GM23248 (cell line): Measurements from ENCODE around the gene FBN3.

Experiments used
- EZH2 ChIP-seq: fragments of 200-600 bp; sonication (generic); IDR thresholded peaks from 2 replicates; pipeline ENCODE4 v1.6.1; 2018; ENCODE audit warnings: antibody characterized with exemption, mild to moderate bottlenecking; ENCODE audit not compliant: insufficient read depth, poor library complexity, severe bottlenecking
- EZH2phosphoT487 ChIP-seq: fragments of 200-600 bp; sonication (generic); IDR thresholded peaks from 2 replicates; pipeline ENCODE4 v1.6.1; 2018; ENCODE audit warnings: antibody characterized with exemption, moderate library complexity, mild to moderate bottlenecking, low read depth; ENCODE audit not compliant: insufficient read depth

DNA sequence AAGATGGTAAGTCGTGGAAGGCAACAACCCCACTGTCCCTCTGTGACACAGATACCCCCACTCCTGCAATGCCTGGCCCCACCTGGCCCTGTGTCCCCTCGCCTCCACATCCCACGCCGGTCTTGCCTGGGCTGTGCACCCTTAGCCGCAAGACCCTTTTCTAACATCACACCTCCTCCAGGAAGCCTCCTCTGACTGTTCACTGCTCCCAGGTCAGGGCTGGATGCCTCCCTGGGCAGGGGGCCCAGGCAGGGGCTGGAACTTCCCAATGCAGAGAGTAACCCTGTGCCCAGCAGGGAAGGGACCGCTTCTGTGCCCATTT, 1.3 kb downstream of the FBN3 start:
- no peak for TF ChIP-seq EZH2
- no peak for TF ChIP-seq EZH2phosphoT487
